Activated CD8-positive, alpha-beta memory T cell treated with anti-CD3 and anti-CD28 coated beads, Interleukin-2, amount 50 U/mL, for 24 hours (primary cell): ENCODE results near the gene NCOA1.
"Not testable (repeated sequence)": the region's sequence is repeated elsewhere in the genome, so short reads cannot be mapped to it uniquely, and the experiment has no call there.

Experiments
- DNase-seq: peaks from one replicate; pipeline ENCODE4 v3.0.0-alpha.2; 2020; ENCODE audit errors: extremely low read depth

NCOA1 gene

DNA sequence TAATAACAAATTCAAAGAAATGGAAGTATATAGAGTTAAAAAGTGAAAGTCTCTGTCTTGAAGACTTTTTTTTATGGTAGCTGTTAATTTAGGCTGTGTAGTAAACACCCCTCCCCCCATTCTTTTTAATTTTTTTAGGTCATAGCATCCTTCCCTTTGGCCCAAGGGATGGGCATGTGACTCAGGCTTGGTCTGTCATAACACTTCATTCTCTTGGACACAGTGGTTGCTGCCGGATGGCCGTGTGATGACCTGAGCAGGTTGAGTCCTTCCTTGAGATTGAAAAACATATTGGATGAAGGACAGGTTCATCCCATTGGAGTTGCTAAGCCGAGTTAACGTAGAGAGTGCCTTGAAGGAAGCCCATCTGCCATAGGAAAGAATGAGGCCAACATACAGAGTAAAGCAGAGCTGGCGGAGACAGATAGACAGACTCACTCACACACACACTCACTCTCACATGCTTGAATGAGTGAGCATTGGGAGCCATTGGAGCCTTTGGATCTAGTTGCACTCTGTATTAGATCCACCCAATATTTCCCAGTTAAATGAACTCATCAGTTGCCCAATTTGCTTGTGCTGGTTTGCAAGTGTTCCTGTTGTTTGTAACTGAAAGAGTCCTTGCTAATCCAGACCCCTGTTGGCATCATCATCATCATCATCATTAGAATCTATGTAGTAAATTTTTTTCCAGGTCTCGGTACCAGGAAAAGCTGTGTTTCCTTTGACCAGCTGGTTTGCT lies 14.7 kb downstream of the NCOA1 start:
- DNase-seq = no peak

GRCh38 chr2:24507549-24507948 lies 16.5 kb downstream of the NCOA1 start:
- no peak for DNase-seq

GRCh38 chr2:24508878-24509277 lies 17.8 kb downstream of the NCOA1 start:
- no peak for DNase-seq

DNA sequence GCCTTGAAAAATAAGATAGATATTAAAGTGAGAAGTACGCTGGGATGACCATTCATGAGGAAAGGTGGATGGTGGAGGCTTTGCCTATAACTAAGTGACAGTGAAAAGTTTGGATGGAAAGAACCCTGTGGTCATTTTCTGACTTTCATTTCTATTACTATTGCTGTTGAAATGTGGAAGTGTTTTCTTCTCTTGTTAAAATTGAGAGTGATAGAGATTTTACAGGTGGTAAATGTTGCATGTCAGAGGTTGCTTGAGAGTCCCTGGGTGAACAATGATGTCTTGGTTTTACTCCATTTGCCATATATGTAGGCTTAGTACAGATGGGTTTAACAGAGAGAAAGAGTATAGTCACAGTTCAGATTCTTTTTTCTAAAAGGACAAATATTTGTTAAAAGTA lies 18.4 kb downstream of the NCOA1 start:
- no peak for DNase-seq

DNA sequence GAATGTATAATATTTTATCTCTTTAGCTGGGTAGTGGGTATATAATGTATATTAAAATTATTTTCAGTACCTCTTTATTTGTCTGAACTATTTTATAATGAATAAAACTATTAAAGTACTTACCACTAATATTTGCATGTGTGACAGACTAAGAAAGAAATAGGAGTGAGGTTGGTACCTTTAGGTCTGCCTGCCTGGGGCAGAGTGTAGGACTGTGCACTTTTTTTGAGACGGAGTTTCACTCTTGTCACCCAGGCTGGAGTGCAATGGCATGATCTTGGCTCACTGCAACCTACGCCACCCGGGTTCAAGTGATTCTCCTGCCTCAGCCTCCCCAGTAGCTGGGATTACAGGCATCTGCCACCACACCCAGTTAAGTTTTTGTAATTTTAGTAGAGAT lies 18.8 kb downstream of the NCOA1 start:
- DNase-seq = no peak

DNA sequence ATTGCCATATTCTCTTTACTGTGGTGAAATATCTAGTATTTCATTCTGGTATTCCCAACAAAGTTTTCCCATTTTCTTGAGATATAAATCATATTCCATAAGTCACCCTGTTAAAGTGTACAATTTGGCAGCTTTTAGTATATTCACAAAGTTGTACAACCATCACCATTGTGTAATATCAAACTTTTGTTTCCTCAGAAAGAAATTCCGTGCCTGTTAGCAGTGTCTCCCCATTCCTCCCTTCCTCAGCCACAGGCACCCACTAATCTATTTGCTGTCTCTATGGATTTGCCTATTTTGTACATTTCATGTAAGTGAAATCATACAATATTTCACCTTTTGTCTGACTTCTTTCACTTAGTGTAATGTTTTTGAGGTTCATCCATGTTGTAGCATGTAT lies 19.7 kb downstream of the NCOA1 start:
- DNase-seq = no peak

- no peak for DNase-seq
These were observed 20.1 kb downstream of the NCOA1 start for GRCh38 chr2:24511198-24511597.

GRCh38 chr2:24511894-24512293 lies 20.8 kb downstream of the NCOA1 start:
- DNase-seq = no peak

DNA sequence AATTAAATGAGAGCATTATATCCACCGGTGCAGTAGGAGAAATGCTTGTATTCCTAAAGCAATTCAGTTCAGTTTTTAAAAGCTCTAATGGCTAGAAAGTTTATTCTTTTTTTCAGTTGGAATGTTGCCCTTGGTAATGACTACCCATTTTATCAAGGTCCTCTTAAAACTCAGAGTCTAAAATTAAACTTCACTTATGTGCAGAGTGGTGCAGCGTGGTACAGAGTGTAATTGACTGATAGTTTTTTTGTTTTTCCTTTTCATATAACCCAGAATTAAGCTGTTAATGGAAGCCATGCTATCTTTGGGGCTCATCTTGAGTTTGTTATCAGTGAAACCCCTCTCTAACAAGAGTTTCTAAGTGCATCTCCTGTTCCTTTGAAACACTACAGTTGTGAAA lies 21.4 kb downstream of the NCOA1 start:
- DNase-seq = no peak

- DNase-seq = no peak
These were observed 21.8 kb downstream of the NCOA1 start for GRCh38 chr2:24512831-24513230.

DNA sequence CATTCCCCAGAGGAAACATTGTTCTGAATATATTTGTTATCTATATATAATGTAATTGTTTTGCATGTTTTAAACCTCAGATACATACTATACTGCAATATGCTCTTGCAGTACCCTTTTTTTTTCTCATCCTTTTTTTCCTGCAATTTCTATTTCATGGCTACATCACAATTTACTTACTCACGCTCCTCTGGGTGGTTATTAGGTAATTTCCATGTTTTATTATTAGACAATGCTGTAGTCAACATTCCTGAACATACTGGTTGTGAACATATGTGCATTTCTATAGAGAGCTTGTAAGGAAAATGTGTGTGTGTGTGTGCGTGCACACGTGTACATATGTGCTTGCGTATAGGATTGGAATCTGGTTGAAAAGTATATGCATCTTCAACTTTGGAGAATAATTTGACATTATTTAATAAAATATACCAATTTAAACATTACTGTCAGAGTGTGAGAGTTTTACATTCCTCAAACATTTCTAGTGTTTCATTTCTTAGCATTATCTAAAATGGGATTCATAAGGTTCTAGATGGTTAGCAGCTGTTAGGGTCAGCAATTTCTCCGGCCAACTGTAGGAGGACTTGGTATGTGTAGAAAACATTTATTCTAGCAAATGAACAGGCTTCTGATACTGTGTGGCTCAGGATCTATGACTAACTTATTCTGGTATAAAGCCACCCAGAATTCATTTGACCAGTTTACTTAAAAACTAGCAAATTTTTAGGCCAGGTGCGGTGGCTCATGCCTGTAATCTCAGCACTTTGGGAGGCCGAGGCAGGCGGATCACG lies 22.4 kb downstream of the NCOA1 start:
- no peak for DNase-seq

DNA sequence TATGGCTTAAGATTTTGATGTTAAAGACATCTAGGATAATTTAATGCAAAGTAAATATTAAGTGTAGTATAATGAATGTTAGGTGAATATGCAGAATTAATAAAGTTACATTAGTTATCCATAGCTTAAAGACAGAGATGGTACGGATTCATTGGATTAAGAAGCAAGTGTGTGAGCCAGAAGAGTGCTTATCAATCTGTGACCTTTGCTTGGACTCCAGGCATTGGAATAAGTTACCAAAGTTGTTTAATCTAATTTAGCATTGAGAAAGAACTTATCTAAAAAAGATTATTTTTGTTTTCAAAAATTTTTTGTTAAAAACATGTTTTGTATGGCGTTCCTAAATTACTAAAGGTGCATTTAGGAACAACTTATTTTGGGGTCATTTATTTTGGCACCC lies 23.8 kb downstream of the NCOA1 start:
- no peak for DNase-seq

GRCh38 chr2:24515335-24515734 lies 24.3 kb downstream of the NCOA1 start:
- no peak for DNase-seq

DNA sequence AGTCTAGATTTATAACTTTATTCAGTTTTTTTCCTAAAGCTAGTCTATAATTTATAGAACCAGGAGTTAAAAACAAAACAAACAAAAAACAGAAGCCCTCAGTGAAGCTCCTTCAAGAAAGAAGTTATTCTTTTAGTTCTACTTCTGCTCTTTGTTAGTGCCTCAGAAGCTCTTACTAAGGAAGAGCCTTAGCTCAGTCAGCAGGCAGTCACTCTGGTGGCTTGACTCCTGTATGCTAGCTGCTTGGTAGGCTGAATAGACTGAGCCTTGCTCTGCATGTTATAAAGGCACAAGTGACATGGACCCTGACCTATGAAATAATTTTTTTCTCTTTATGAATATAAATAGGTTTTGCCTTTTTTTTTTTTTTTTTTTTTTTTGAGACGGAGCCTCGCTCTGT lies 24.8 kb downstream of the NCOA1 start:
- no peak for DNase-seq

DNA sequence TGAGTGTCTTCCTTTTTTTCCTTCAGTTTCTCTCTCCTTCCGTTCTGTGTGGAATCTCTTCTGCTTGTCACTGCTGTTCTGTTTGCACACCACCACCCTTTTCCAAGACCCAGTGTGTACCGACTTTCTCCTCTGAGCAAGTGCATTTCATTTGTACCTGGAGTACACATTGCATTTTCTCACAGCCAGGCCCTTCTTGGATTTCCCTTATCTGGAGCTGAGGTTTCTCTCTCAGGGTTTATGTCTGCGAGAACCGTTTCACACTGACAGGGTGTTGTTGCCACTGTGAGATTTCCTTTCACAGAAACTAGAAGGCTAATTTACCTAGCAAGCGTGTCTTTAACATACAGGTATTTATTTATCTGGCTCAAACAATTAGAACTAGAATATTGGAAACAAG lies 26.2 kb downstream of the NCOA1 start:
- DNase-seq = no peak

GRCh38 chr2:24520175-24520574 lies 29.1 kb downstream of the NCOA1 start:
- DNase-seq = no peak

GRCh38 chr2:24521162-24521857 lies 30.3 kb downstream of the NCOA1 start:
- DNase-seq = no peak

DNA sequence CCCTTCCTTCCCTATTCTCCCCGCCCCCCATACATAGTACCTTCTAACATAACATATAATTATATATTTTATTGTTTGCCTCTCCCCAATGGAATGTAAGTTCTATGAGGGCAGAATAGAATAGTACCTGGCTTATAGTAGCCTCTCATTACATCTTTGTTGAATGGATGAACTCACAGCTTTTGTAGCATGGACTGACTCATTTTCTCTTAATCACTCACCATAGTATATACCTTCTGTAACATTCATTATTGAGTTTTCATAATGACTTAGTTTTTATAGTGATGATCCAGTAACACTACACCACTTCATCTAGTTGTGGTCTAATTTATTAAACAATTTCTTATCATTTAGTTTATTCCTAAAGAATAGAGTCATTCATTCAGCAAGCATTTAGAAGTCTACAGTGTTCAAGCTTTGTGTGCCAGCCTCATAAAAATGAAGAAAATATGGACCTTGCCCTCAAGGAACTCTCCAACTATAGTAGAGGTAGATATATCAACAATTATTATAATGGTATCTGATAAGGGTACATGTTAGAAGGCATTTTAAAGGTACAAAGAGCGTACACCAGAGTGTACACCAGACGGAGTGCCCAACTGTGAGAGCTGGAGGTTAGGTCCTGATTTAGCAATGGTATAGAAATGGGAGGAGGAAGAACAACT lies 31.1 kb downstream of the NCOA1 start:
- DNase-seq = no peak

GRCh38 chr2:24527536-24527935 lies 36.5 kb downstream of the NCOA1 start:
- no peak for DNase-seq

DNA sequence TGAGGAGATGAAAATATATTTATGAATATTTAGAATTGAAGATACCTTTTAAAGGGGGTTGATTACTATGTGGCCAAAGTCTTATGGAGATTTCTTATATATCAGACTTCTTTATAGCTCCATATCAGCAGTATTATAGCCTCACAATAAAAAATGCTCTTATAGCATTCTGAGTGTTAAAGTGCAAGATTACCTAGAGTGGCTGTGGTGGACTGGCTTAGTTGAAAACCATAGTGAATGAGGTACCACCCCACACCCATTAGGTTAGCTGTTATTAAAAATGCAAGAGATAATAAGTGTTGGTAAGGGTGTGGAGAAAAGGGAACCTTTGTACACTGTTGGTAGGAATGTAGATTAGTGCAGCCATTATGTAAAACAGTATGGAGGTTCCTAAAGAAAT lies 39.7 kb downstream of the NCOA1 start:
- DNase-seq = no peak

DNA sequence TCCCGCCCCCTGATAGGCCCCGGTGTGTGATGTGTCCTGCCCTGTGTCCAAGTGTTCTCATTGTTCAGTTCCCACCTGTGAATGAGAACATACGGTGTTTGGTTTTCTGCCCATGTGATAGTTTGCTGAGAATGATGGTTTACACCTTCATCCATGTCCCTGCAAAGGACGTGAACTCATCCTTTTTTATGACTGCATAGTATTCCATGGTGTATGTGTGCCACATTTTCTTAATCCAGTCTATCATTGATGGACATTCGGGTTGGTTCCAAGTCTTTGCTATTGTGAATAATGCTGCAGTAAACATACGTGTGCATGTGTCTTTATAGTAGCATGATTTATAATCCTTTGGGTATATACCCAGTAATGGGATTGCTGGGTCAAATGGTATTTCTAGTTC lies 40.6 kb downstream of the NCOA1 start:
- not testable (repeated sequence) for DNase-seq

DNA sequence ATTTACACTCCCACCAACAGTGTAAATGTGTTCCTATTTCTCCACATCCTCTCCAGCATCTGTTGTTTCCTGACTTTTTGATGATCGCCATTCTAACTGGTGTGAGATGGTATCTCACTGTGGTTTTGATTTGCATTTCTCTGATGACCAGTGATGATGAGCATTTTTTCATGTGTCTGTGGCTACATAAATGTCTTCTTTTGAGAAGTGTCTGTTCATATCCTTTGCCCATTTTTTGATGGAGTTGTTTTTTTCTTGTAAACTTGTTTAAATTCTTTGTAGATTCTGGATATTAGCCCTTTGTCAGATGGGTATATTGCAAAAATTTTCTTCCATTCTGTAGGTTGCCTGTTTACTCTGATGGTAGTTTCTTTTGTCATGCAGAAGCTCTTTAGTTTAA lies 41.0 kb downstream of the NCOA1 start:
- not testable (repeated sequence) for DNase-seq
